HepG2 (cell line): Measurements from ENCODE around the gene DPM1. TPM values are rescaled to one million over a fixed set of nuclear protein-coding genes. Genes with fewer than 3 reads are reported as not detected.

Experiments
- MLLT10 ChIP-seq: sonication (generic); formaldehyde crosslinking; IDR thresholded peaks from 2 replicates; pipeline ENCODE4 v1.4.0; 2020; ENCODE audit warnings: missing genetic modification reagents
- MYNN ChIP-seq: sonication (generic); formaldehyde crosslinking; IDR thresholded peaks from 2 replicates; pipeline ENCODE4 v1.4.0; 2020; ENCODE audit warnings: mild to moderate bottlenecking, low read depth, missing genetic modification reagents
- NFATC3 ChIP-seq: sonication (generic); formaldehyde crosslinking; IDR thresholded peaks from 2 replicates; pipeline ENCODE4 v1.5.1; 2020; ENCODE audit warnings: mild to moderate bottlenecking, missing genetic modification reagents
- NFYC ChIP-seq: IDR thresholded peaks from 2 replicates; pipeline ENCODE4 v1.6.1; 2016; ENCODE audit warnings: missing genetic modification reagents, missing compliant biosample characterization
- RXRB ChIP-seq: IDR thresholded peaks from 2 replicates; pipeline ENCODE4 v1.6.1; 2016; ENCODE audit warnings: borderline replicate concordance, missing genetic modification reagents, missing compliant biosample characterization
- SAP130 ChIP-seq: IDR thresholded peaks from 2 replicates; pipeline ENCODE4 v1.6.1; 2016; ENCODE audit warnings: low read depth
- TRIM24 ChIP-seq: sonication (generic); formaldehyde crosslinking; IDR thresholded peaks from 2 replicates; pipeline ENCODE4 v1.8.0; 2022; ENCODE audit warnings: mild to moderate bottlenecking, missing genetic modification reagents
- ZNF446 ChIP-seq: sonication (generic); formaldehyde crosslinking; IDR thresholded peaks from 2 replicates; pipeline ENCODE4 v1.5.0; 2020; ENCODE audit warnings: mild to moderate bottlenecking, missing genetic modification reagents
- ZNF644 ChIP-seq: IDR thresholded peaks from 2 replicates; pipeline ENCODE4 v1.6.1; 2016; ENCODE audit warnings: low read depth
- ZNF768 ChIP-seq: sonication (generic); formaldehyde crosslinking; IDR thresholded peaks from 2 replicates; pipeline ENCODE4 v1.4.0; 2020; ENCODE audit warnings: missing genetic modification reagents
- ZNF777 ChIP-seq: sonication (generic); formaldehyde crosslinking; IDR thresholded peaks from 2 replicates; pipeline ENCODE4 v1.4.0; 2020; ENCODE audit warnings: missing genetic modification reagents
- ZNF839 ChIP-seq: sonication (generic); formaldehyde crosslinking; IDR thresholded peaks from 2 replicates; pipeline ENCODE4 v1.4.0; 2020; ENCODE audit warnings: missing genetic modification reagents, mild to moderate bottlenecking, borderline replicate concordance
- ZSCAN9 ChIP-seq: IDR thresholded peaks from 2 replicates; pipeline ENCODE4 v1.6.1; 2016; ENCODE audit warnings: borderline replicate concordance
- polyA plus RNA-seq, 8 experiments: library from polyadenylated mRNA; depleted of rRNA in 3 of 8; stranded (reverse) in 7 of 8; unstranded in 1 of 8; fragments of >200 nt; fragmentation: Illumina TruSeq in 4 of 8; extraction: Trizol in 4 of 8; gene quantifications; 2 replicates each; pipeline versions ENCODE4 v1.2.1 to v1.2.3, GENCODE V29; 2011 to 2016; ENCODE audit warnings: low read depth in 4 of 8, missing spikeins in 1 of 8, mixed read lengths in 1 of 8; ENCODE audit not compliant: insufficient read depth in 1 of 8
- total RNA-seq, 5 experiments: library from RNA; depleted of rRNA; stranded (reverse); fragments of >200 nt; fragmentation: Illumina TruSeq; extraction: Trizol; gene quantifications; 2 replicates each; pipeline ENCODE4 v1.2.3, GENCODE V29; 2016; ENCODE audit warnings: low read depth in 1 of 5
- TF ChIP-seq, protein P1 (sequence below): sonication (generic); formaldehyde crosslinking; IDR thresholded peaks from 2 replicates; pipeline ENCODE4 v1.4.0; 2020; ENCODE audit warnings: missing genetic modification reagents, borderline replicate concordance
- TF ChIP-seq, protein P2 (sequence below): sonication (generic); formaldehyde crosslinking; IDR thresholded peaks from 2 replicates; pipeline ENCODE4 v1.4.0; 2020; ENCODE audit warnings: missing genetic modification reagents
- TF ChIP-seq, protein P3 (sequence below), 2 experiments: sonication (generic) in 1 of 2; formaldehyde crosslinking in 1 of 2; IDR thresholded peaks; 2 replicates each; pipeline versions ENCODE4 v1.4.0 to v1.6.1; 2016 to 2020; ENCODE audit warnings: borderline replicate concordance in 1 of 2, low read depth in 1 of 2, mild to moderate bottlenecking in 1 of 2, missing genetic modification reagents in 1 of 2
- TF ChIP-seq, protein P4 (sequence below): sonication (generic); formaldehyde crosslinking; IDR thresholded peaks from 2 replicates; pipeline ENCODE4 v1.8.1; 2023; ENCODE audit warnings: mild to moderate bottlenecking, missing genetic modification reagents

The DPM1 gene
- total and polyA plus RNA-seq, 2 of the 13 experiments (the other 11 are each of a cell fraction or from before 2014, with no cell fraction given), result 83.2 to 161 TPM

DNA sequence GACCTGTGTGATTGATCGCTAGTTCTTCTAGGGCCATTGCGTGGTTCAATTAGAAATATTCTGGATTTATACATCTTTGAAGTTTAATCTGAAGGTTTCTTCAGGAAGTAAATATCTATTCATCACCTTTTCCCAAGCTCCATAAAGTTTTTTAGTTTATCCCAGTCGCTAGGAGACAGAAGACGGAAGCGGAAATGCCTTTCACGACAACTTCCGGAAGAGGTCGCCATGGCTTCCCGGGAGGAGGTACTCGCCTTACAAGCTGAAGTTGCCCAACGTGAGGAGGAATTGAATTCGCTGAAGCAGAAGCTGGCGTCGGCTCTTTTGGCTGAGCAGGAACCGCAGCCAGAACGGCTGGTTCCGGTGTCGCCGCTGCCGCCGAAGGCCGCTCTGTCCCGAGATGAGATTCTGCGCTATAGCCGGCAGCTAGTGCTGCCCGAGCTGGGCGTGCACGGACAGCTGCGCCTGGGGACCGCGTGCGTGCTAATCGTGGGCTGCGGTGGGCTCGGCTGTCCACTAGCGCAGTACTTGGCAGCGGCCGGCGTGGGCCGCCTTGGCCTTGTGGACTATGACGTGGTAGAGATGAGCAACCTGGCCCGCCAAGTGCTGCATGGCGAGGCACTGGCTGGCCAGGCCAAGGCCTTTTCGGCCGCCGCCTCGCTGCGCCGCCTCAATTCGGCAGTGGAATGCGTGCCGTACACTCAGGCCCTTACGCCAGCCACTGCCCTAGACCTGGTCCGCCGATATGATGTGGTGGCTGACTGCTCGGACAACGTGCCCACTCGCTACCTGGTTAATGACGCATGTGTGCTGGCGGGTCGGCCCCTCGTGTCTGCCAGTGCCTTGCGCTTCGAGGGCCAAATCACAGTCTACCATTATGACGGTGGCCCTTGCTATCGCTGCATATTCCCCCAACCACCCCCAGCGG lies 547 bp upstream of the DPM1 start, which contains the start of gene MOCS3 (continued):
- TF ChIP-seq TRIM24 (CRISPR knock-in tag) (no peak), NFATC3 (CRISPR knock-in tag) (no peak), RXRB (CRISPR knock-in tag) (peak; percentile 13; the same call in 1 of the 2 replicates), MLLT10 (CRISPR knock-in tag) (0 out of 2 replicates have a peak, but pooled peaks have one; percentile 13), SAP130 (CRISPR knock-in tag) (peak; percentile 84), ZNF777 (peak; percentile 62), NFYC (CRISPR knock-in tag) (no peak), ZNF768 (CRISPR knock-in tag) (peak; percentile 55; the same call in 1 of the 2 replicates), ZNF839 (peak; percentile 89), ZNF446 (CRISPR knock-in tag) (no peak), ZNF644 (CRISPR knock-in tag) (no peak), MYNN (CRISPR knock-in tag) (peak; percentile 9; the same call in 1 of the 2 replicates), ZSCAN9 (CRISPR knock-in tag) (0 out of 2 replicates have a peak, but pooled peaks have one; percentile 8)
- TF ChIP-seq, protein P1, sequence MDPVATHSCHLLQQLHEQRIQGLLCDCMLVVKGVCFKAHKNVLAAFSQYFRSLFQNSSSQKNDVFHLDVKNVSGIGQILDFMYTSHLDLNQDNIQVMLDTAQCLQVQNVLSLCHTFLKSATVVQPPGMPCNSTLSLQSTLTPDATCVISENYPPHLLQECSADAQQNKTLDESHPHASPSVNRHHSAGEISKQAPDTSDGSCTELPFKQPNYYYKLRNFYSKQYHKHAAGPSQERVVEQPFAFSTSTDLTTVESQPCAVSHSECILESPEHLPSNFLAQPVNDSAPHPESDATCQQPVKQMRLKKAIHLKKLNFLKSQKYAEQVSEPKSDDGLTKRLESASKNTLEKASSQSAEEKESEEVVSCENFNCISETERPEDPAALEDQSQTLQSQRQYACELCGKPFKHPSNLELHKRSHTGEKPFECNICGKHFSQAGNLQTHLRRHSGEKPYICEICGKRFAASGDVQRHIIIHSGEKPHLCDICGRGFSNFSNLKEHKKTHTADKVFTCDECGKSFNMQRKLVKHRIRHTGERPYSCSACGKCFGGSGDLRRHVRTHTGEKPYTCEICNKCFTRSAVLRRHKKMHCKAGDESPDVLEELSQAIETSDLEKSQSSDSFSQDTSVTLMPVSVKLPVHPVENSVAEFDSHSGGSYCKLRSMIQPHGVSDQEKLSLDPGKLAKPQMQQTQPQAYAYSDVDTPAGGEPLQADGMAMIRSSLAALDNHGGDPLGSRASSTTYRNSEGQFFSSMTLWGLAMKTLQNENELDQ (CRISPR knock-in tag), result no peak
- TF ChIP-seq, protein P2, sequence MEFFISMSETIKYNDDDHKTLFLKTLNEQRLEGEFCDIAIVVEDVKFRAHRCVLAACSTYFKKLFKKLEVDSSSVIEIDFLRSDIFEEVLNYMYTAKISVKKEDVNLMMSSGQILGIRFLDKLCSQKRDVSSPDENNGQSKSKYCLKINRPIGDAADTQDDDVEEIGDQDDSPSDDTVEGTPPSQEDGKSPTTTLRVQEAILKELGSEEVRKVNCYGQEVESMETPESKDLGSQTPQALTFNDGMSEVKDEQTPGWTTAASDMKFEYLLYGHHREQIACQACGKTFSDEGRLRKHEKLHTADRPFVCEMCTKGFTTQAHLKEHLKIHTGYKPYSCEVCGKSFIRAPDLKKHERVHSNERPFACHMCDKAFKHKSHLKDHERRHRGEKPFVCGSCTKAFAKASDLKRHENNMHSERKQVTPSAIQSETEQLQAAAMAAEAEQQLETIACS (CRISPR knock-in tag), result peak; percentile 37
- TF ChIP-seq, protein P3, sequence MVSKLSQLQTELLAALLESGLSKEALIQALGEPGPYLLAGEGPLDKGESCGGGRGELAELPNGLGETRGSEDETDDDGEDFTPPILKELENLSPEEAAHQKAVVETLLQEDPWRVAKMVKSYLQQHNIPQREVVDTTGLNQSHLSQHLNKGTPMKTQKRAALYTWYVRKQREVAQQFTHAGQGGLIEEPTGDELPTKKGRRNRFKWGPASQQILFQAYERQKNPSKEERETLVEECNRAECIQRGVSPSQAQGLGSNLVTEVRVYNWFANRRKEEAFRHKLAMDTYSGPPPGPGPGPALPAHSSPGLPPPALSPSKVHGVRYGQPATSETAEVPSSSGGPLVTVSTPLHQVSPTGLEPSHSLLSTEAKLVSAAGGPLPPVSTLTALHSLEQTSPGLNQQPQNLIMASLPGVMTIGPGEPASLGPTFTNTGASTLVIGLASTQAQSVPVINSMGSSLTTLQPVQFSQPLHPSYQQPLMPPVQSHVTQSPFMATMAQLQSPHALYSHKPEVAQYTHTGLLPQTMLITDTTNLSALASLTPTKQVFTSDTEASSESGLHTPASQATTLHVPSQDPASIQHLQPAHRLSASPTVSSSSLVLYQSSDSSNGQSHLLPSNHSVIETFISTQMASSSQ (IDR thresholded peaks at IDR 0.05; ENCODE audit: low read depth), result peak; percentile 41; the same call in 1 of the 2 replicates
- TF ChIP-seq, protein P3 (CRISPR knock-in tag; IDR thresholded peaks at IDR 0.05; ENCODE audit: borderline replicate concordance), result peak; percentile 43; the same call in 1 of the 2 replicates
- TF ChIP-seq, protein P4, sequence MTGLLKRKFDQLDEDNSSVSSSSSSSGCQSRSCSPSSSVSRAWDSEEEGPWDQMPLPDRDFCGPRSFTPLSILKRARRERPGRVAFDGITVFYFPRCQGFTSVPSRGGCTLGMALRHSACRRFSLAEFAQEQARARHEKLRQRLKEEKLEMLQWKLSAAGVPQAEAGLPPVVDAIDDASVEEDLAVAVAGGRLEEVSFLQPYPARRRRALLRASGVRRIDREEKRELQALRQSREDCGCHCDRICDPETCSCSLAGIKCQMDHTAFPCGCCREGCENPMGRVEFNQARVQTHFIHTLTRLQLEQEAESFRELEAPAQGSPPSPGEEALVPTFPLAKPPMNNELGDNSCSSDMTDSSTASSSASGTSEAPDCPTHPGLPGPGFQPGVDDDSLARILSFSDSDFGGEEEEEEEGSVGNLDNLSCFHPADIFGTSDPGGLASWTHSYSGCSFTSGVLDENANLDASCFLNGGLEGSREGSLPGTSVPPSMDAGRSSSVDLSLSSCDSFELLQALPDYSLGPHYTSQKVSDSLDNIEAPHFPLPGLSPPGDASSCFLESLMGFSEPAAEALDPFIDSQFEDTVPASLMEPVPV, result peak; percentile 58
